Measurements from ENCODE around the gene ARMC7. TPM values are rescaled to one million over a fixed set of nuclear protein-coding genes. Genes with fewer than 3 reads are reported as not detected.

The ARMC7 gene
- total and polyA plus RNA-seq, 2 of the 13 experiments (the other 11 are each of a cell fraction or from before 2014, with no cell fraction given) = 3.9 to 4.2 TPM

GRCh38 chr17:75131278-75132017 is 21.7 kb downstream of the ARMC7 start, which contains the start of gene NT5C (continued):
- TF ChIP-seq, protein P1, sequence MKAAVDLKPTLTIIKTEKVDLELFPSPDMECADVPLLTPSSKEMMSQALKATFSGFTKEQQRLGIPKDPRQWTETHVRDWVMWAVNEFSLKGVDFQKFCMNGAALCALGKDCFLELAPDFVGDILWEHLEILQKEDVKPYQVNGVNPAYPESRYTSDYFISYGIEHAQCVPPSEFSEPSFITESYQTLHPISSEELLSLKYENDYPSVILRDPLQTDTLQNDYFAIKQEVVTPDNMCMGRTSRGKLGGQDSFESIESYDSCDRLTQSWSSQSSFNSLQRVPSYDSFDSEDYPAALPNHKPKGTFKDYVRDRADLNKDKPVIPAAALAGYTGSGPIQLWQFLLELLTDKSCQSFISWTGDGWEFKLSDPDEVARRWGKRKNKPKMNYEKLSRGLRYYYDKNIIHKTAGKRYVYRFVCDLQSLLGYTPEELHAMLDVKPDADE (CRISPR knock-in tag; IDR thresholded peaks at IDR 0.05) = no peak
- TF ChIP-seq PHF5A (CRISPR knock-in tag; IDR thresholded peaks at IDR 0.05; ENCODE audit: low read depth, unreplicated experiment) = no peak
- TF ChIP-seq ZNF335 (CRISPR knock-in tag; IDR thresholded peaks at IDR 0.05) = peak; percentile 5; the same call in 1 of the 2 replicates
- peak; percentile 89 for TF ChIP-seq GABPA (IDR thresholded peaks at IDR 0.05; ENCODE audit: low read depth, low read length)
- TF ChIP-seq GABPA (CRISPR knock-in tag; IDR thresholded peaks at IDR 0.05; ENCODE audit: low read depth) = peak; percentile 83
- TF ChIP-seq ZNF883 (CRISPR knock-in tag; IDR thresholded peaks at IDR 0.05; ENCODE audit: not compliant biosample characterization) = peak; percentile 97
- peak; percentile 72 for TF ChIP-seq HNRNPK (IDR thresholded peaks at IDR 0.05; ENCODE audit: low read depth, low read length, poor library complexity, severe bottlenecking)
- TF ChIP-seq RAD51 (IDR thresholded peaks at IDR 0.05; ENCODE audit: borderline replicate concordance) = no peak
- no peak; the same call in 1 of the 2 replicates for TF ChIP-seq JUN (CRISPR knock-in tag; IDR thresholded peaks at IDR 0.05)
- no peak for TF ChIP-seq ZNF382 (CRISPR knock-in tag; IDR thresholded peaks at IDR 0.05; ENCODE audit: borderline replicate concordance)
- TF ChIP-seq GRHL1 (CRISPR knock-in tag; conservative IDR thresholded peaks at IDR 0.05) = no peak
- no peak for TF ChIP-seq SRSF4 (IDR thresholded peaks at IDR 0.05; ENCODE audit: low read depth, low read length, poor library complexity, severe bottlenecking)
- TF ChIP-seq ZNF646 (CRISPR knock-in tag; IDR thresholded peaks at IDR 0.05) = no peak; the same call in 1 of the 2 replicates
- TF ChIP-seq ZNF660 (CRISPR knock-in tag; IDR thresholded peaks at IDR 0.05; ENCODE audit: borderline replicate concordance, low read depth) = no peak
- TF ChIP-seq ZNF546 (CRISPR knock-in tag; conservative IDR thresholded peaks at IDR 0.05) = peak; percentile 86
- peak; percentile 97 for TF ChIP-seq KDM5B (CRISPR knock-in tag; IDR thresholded peaks at IDR 0.05; ENCODE audit: borderline replicate concordance)
- no peak for TF ChIP-seq PRPF4 (IDR thresholded peaks at IDR 0.05; ENCODE audit: low read depth, low read length, poor library complexity, severe bottlenecking)
- no peak for TF ChIP-seq MBD4 (IDR thresholded peaks at IDR 0.05; ENCODE audit: borderline replicate concordance, low read length)
- no peak for TF ChIP-seq ZNF530 (CRISPR knock-in tag; IDR thresholded peaks at IDR 0.05; ENCODE audit: low read depth)
